Ovary (tissue), 9 donors: ENCODE data around the gene DDIT3. TPM values are rescaled to one million over a fixed set of nuclear protein-coding genes. Genes with fewer than 3 reads are reported as not detected.
A peak's percentile ranks its signal among the peaks of the same experiment; 100 is the strongest.

ENCODE experiments used
- DNase-seq, 5 donors: peaks; one replicate each; pipeline ENCODE4 v3.0.0-alpha.2; 2019 to 2020
- H3K27ac ChIP-seq, 2 donors: fragments of 200-600 bp; one replicate each; pipeline versions ENCODE4 v1.5.1 to v1.8.0; 2019 to 2022
- H3K27me3 ChIP-seq: fragments of 200-600 bp; one replicate; pipeline ENCODE4 v1.8.0; 2022
- H3K36me3 ChIP-seq: fragments of 200-600 bp; sonication (generic); one replicate; pipeline ENCODE4 v1.5.1; 2019
- H3K4me1 ChIP-seq: one replicate; pipeline ENCODE4 v1.8.1; 2013; ENCODE audit warnings: mild to moderate bottlenecking, moderate library complexity; ENCODE audit not compliant: insufficient read depth
- H3K4me3 ChIP-seq: fragments of 200-600 bp; sonication (generic); one replicate; pipeline ENCODE4 v1.5.1; 2017
- H3K9me3 ChIP-seq, 2 donors: fragments of 200-600 bp in 1 of 2; sonication (generic) in 1 of 2; one replicate each; pipeline versions ENCODE4 v1.5.1 to v1.8.1; 2013 to 2019; ENCODE audit warnings: mild to moderate bottlenecking in 1 of 2, moderate library complexity in 1 of 2
- EP300 ChIP-seq: sonication (generic); formaldehyde crosslinking; IDR thresholded peaks from one replicate; pipeline ENCODE4 v1.6.1; 2017; ENCODE audit warnings: antibody characterized with exemption
- POLR2A ChIP-seq: fragments of 450-650 bp; IDR thresholded peaks from one replicate; pipeline ENCODE4 v1.6.1; 2017; ENCODE audit warnings: antibody characterized with exemption, mild to moderate bottlenecking, moderate library complexity
- WGBS, 3 donors: extraction: QIAGEN DNeasy Blood & Tissue Kit in 1 of 3; methylation state at CpG; one replicate each; pipeline versions ENCODE4 v1.1.5 to v1.1.7; 2013 to 2017; 5-methylcytosine and 5-hydroxymethylcytosine counted together
- intact Hi-C, 4 donors: fragments of 100-400 bp; cut with DNase I; formaldehyde crosslinking; loops; one replicate each; pipeline versions ENCODE4 v1.11.0 to v1.15.1; 2022 to 2023
- polyA plus RNA-seq, 2 donors: library from polyadenylated mRNA; stranded (reverse); fragments of 200-250 nt in 1 of 2; fragments of 350-450 nt in 1 of 2; fragmentation: Illumina TruSeq in 1 of 2; extraction: RNeasy Lipid Tissue Mini Kit (QIAGEN cat#74804) in 1 of 2; gene quantifications; one replicate each; pipeline ENCODE4 v1.2.3, GENCODE V29; 2013 to 2014
- total RNA-seq, 7 donors: library from RNA; depleted of rRNA in 2 of 7; stranded (reverse); fragments of >200 nt in 2 of 7; fragmentation: NEBNext Ultra II Directional in 3 of 7; extraction: Animal tissue kit (Norgen Biotek cat#: 25700) in 3 of 7; gene quantifications; one replicate each; pipeline versions ENCODE4 v1.1.0 to v1.2.4, GENCODE V29; 2016 to 2023
- TF ChIP-seq, protein P1 (sequence below), 3 donors: fragments of 450-650 bp in 2 of 3; fragments of 200-600 bp in 1 of 3; IDR thresholded peaks; one replicate each; pipeline versions ENCODE4 v1.5.1 to v1.8.0; 2016 to 2022; ENCODE audit warnings: antibody characterized with exemption in 3 of 3, mild to moderate bottlenecking in 1 of 3
- donor health status: DM: no; HTN: no; CAD: no; lungs with moderate emphysema.
- donor health status: DM: no; HTN: no; CAD: no.
- donor health status: Bipolar disorder and iron deficiency.
- donor health status: DM: yes; HTN: yes; CAD: no.
- donor health status: DM: no; HTN: no; CAD: no.
- donor health status: DM: yes; HTN: yes; CAD: no.

DDIT3 gene
- total and polyA plus RNA-seq, 9 donors = 22.1 to 84.9 (median 29.3) TPM

DNA sequence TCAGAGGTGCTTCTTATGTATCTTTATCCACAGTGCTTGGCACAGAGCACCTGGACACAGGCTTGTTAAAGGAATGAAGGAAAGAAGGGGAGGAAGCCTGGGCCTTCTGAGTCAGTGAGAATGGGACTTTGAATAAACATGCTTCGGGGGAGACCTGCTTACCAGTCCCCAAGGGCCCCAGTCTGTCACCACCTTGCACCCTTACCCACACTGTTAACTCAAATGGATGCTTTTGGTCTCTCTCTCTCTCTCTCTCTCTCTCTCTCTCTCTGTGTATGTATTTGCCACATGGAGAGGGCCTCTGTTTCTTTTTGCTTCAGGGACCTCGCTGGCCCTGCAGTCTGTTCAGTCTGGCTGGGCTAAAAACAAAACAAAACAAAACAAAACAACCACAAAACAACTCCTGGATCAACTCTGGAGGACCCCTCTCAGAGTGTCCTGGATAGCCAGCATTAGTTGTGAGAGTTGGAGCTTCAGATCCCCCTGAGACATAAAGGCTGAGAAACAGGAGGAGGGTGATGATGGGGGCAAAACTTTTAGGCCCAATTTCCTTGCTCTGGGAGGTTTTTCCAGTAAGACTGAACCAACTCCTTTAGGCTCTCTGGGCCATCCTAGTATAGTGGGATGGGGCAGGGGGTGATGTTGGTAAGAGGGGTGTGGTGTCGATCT lies 31.5 kb upstream of the DDIT3 start:
- Histone ChIP-seq H3K27me3 (no peaks in the 10 kb centered on the region), H3K4me3 (no peak overlapping the region), H3K27ac (no peak overlapping the region), H3K4me1 (peaks cover 3% of the 10 kb centered on the region), H3K9me3 (no peaks in the 10 kb centered on the region), H3K36me3 (no peaks in the 10 kb centered on the region)
- intact Hi-C loops = no loop called here
- WGBS, 3 donors = 68 to 76% (median 70%) methylated on average over 3 of the region's 3 CpGs
- TF ChIP-seq EP300 (no peak), POLR2A (no peak)
- TF ChIP-seq, protein P1, sequence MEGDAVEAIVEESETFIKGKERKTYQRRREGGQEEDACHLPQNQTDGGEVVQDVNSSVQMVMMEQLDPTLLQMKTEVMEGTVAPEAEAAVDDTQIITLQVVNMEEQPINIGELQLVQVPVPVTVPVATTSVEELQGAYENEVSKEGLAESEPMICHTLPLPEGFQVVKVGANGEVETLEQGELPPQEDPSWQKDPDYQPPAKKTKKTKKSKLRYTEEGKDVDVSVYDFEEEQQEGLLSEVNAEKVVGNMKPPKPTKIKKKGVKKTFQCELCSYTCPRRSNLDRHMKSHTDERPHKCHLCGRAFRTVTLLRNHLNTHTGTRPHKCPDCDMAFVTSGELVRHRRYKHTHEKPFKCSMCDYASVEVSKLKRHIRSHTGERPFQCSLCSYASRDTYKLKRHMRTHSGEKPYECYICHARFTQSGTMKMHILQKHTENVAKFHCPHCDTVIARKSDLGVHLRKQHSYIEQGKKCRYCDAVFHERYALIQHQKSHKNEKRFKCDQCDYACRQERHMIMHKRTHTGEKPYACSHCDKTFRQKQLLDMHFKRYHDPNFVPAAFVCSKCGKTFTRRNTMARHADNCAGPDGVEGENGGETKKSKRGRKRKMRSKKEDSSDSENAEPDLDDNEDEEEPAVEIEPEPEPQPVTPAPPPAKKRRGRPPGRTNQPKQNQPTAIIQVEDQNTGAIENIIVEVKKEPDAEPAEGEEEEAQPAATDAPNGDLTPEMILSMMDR (IDR thresholded peaks at IDR 0.05) = no peak
- DNase-seq = peak in 1 of 5 donors; percentile 2

GRCh38 chr12:57550641-57551549 lies 30.6 kb upstream of the DDIT3 start:
- Histone ChIP-seq H3K27me3 (no peaks in the 10 kb centered on the region), H3K9me3 (no peaks in the 10 kb centered on the region), H3K4me3 (peak overlapping the region; percentile 45), H3K27ac (no peak overlapping the region), H3K4me1 (peaks cover 5% of the 10 kb centered on the region), H3K36me3 (no peaks in the 10 kb centered on the region)
- intact Hi-C loops = no loop called here
- WGBS, 3 donors = 55 to 59% (median 59%) methylated on average over 7 of the region's 7 CpGs
- TF ChIP-seq EP300 (no peak), POLR2A (no peak)
- TF ChIP-seq, protein P1 (IDR thresholded peaks at IDR 0.05) = no peak
- DNase-seq = no peak

GRCh38 chr12:57549909-57550640 lies 29.8 kb upstream of the DDIT3 start, which contains the start of gene KIF5A:
KIF5A (plus strand) TSS chr12:57550044; CDS start chr12:57550272, 228 bp downstream.
- WGBS, 3 donors = 2 to 5% (median 3%) methylated on average over 48 to 52 of the region's 52 CpGs
- TF ChIP-seq POLR2A (no peak), EP300 (no peak)
- TF ChIP-seq, protein P1 (IDR thresholded peaks at IDR 0.05) = no peak
- no peaks in the 10 kb centered on the region for H3K36me3 ChIP-seq
- no peaks in the 10 kb centered on the region for H3K27me3 ChIP-seq
- peaks cover 6% of the 10 kb centered on the region for H3K4me1 ChIP-seq
- H3K4me3 ChIP-seq = peak within 1 kb of the TSS; percentile 45
- peak in 1 of 5 donors; percentile 32 for DNase-seq
- intact Hi-C loops = no loop called here
- H3K27ac ChIP-seq = no peak within 1 kb of the TSS
- H3K9me3 ChIP-seq = no peaks in the 10 kb centered on the region

DNA sequence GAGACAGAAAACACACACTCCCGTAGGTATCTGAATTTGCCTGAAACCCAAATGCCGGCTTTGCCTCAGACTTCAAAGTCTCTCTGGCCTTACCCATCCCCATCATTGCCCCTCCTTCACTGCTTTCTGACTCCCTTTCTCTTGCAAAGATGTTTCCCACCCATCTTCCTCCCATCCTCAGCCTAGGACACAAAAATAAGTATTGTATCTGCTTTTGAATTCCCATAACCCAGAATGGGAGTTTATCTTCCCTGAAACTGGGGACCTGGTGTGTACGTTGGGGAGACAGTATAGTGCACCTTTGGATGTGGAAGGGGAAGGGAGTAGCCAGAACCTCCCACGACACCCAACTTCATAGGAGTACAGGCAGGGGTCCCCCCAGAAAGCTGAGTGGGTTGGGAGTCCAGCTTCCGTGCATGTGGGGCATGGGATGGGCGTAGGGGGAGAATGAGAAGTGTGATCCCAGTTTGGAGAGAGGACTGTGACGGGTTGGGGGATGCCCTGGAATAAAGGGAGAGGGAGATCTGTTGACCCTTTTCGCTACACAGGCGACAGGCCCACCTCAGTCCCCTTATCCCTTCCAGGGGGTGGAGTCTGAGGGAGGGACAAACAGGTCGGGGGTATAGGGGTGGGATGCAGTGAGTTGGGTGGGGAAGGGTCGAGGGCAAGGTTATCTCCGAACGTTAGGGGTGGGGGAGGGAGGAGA lies 29.0 kb upstream of the DDIT3 start:
- H3K4me3 ChIP-seq = peak overlapping the region; percentile 45
- H3K27me3 ChIP-seq = no peaks in the 10 kb centered on the region
- peaks cover 6% of the 10 kb centered on the region for H3K4me1 ChIP-seq
- WGBS, 3 donors = 20 to 29% (median 25%) methylated on average over 12 to 13 of the region's 13 CpGs
- H3K27ac ChIP-seq = no peak overlapping the region
- DNase-seq = no peak
- intact Hi-C loops = no loop called here
- H3K9me3 ChIP-seq = no peaks in the 10 kb centered on the region
- H3K36me3 ChIP-seq = no peaks in the 10 kb centered on the region
- TF ChIP-seq EP300 = no peak
- TF ChIP-seq, protein P1 (IDR thresholded peaks at IDR 0.05) = no peak
- no peak for TF ChIP-seq POLR2A
